Panc1 (cell line): ENCODE data around the gene DNAJC5G. TPM values are rescaled to one million over a fixed set of nuclear protein-coding genes. Genes with fewer than 3 reads are reported as not detected.
A peak's percentile ranks its signal among the peaks of the same experiment; 100 is the strongest.

ENCODE experiments used
- ATAC-seq: fragments of 200-7000 bp; cut with Tn5 transposase; 2 replicates; pipeline ENCODE4 v1.9.1; 2020; ENCODE audit warnings: mild to moderate bottlenecking, moderate library complexity
- Bru-seq: library from RNA; stranded (reverse); fragments of 400-500 nt; gene quantifications from one replicate; lab custom pipeline; 2021; lab: Mats Ljungman, UMichigan
- BruChase-seq, 2 experiments: library from RNA; stranded (reverse); fragments of 400-500 nt; gene quantifications; one replicate each; lab custom pipeline; 2021; lab: Mats Ljungman, UMichigan
- BruUV-seq: library from RNA; stranded (reverse); fragments of 400-500 nt; replicated peaks from 2 replicates; lab custom pipeline; 2021; lab: Mats Ljungman, UMichigan
- CTCF ChIA-PET: fragments of 300-600 bp; sonication (Branson Sonifier 250); formaldehyde crosslinking; loops from one replicate; lab custom pipeline; 2022; ENCODE audit warnings: antibody characterized with exemption; lab: Charles Lee
- POLR2A ChIA-PET: fragments of 300-600 bp; sonication (Branson Sonifier 250); formaldehyde crosslinking; loops from one replicate; lab custom pipeline; 2022; ENCODE audit warnings: antibody characterized with exemption; lab: Charles Lee
- DNase-seq: peaks from one replicate; pipeline ENCODE4 v3.0.0-alpha.2; 2010; ENCODE audit warnings: low read depth, low spot score
- H3K27ac ChIP-seq: 2 replicates; pipeline ENCODE4 v1.5.1; 2011; ENCODE audit warnings: mild to moderate bottlenecking, low read length, inconsistent platforms
- H3K27me3 ChIP-seq: fragments of 200-500 bp; sonication (Bioruptor generic); 2 replicates; pipeline ENCODE4 v1.6.0; 2014; ENCODE audit warnings: low read length, inconsistent platforms; ENCODE audit not compliant: control insufficient read depth, insufficient read depth
- H3K36me3 ChIP-seq: fragments of 200-500 bp; sonication (Bioruptor generic); 2 replicates; pipeline ENCODE4 v1.5.1; 2014; ENCODE audit warnings: inconsistent platforms, mild to moderate bottlenecking, low read length, moderate library complexity; ENCODE audit not compliant: control insufficient read depth, insufficient read depth
- H3K4me1 ChIP-seq: 2 replicates; pipeline ENCODE4 v1.5.1; 2011; ENCODE audit warnings: inconsistent platforms, mild to moderate bottlenecking, low read length, moderate library complexity; ENCODE audit not compliant: control insufficient read depth, insufficient read depth
- H3K4me3 ChIP-seq, 2 experiments: 2 replicates each; pipeline ENCODE4 v1.5.1; 2011 to 2012; ENCODE audit warnings: low read depth in 2 of 2, low read length in 2 of 2, mild to moderate bottlenecking in 2 of 2, inconsistent platforms in 1 of 2, moderate library complexity in 1 of 2
- H3K9me3 ChIP-seq: fragments of 200-500 bp; sonication (Bioruptor generic); 2 replicates; pipeline ENCODE4 v1.5.1; 2014; ENCODE audit warnings: low read depth, mild to moderate bottlenecking, inconsistent platforms, low read length, moderate library complexity; ENCODE audit not compliant: control insufficient read depth, insufficient read depth
- CTCF ChIP-seq: fragments of 450-650 bp; IDR thresholded peaks from 2 replicates; pipeline ENCODE4 v1.5.1; 2017; ENCODE audit warnings: mild to moderate bottlenecking
- POLR2AphosphoS5 ChIP-seq: IDR thresholded peaks from 2 replicates; pipeline ENCODE4 v1.6.1; 2012; ENCODE audit warnings: mild to moderate bottlenecking, low read depth, low read length, moderate library complexity
- REST ChIP-seq, 2 experiments: IDR thresholded peaks; 2 replicates each; pipeline ENCODE4 v1.6.1; 2011 to 2012; ENCODE audit warnings: low read depth in 2 of 2, control low read depth in 1 of 2, low read length in 1 of 2, mild to moderate bottlenecking in 1 of 2, moderate library complexity in 1 of 2; ENCODE audit not compliant: insufficient read depth in 1 of 2
- SIN3A ChIP-seq: IDR thresholded peaks from 2 replicates; pipeline ENCODE4 v1.6.1; 2012; ENCODE audit warnings: low read depth, mild to moderate bottlenecking, low read length, moderate library complexity, borderline replicate concordance; ENCODE audit not compliant: insufficient read depth
- TCF7L2 ChIP-seq: IDR thresholded peaks from 2 replicates; pipeline ENCODE4 v1.6.1; 2011; ENCODE audit warnings: mild to moderate bottlenecking, low read depth, low read length, inconsistent platforms
- in situ Hi-C: cut with HindIII; loops from 2 replicates; pipeline ENCODE4 v1.10.0; 2016; ENCODE audit warnings: low sequenced_read_pairs, low pct_unique_long_range_greater_than_20kb
- intact Hi-C: fragments of 100-400 bp; cut with micrococcal nuclease; formaldehyde crosslinking; loops from one replicate; pipeline ENCODE4 v1.10.0; 2022; ENCODE audit not compliant: unreplicated experiment
- long read RNA-seq: library from polyadenylated mRNA; unstranded; transcript quantifications from one replicate; pipeline ENCODE4 v2.0.0, GENCODE V29; 2021; ENCODE audit not compliant: unreplicated experiment
- polyA plus RNA-seq: library from polyadenylated mRNA; unstranded; fragments of >200 nt; gene quantifications from one replicate; pipeline ENCODE4 v1.2.1, GENCODE V29; 2012; ENCODE audit warnings: missing spikeins; ENCODE audit not compliant: insufficient read length
- total RNA-seq: library from RNA; stranded (reverse); gene quantifications from one replicate; pipeline ENCODE4 v1.2.1, GENCODE V29; 2021; ENCODE audit not compliant: unreplicated experiment

DNAJC5G gene
- total RNA-seq (not detected), Bru-seq, nascent RNA (not detected), BruChase-seq, experiment 1, labeled RNA remaining after a 2-hour chase (not detected), BruChase-seq, experiment 2, labeled RNA remaining after a 6-hour chase (percentile 19 among the genes with signal in this experiment)
- polyA plus RNA-seq: not detected
- long read RNA-seq: 0 reads

- Histone ChIP-seq H3K27ac (no peak within 1 kb of the TSS), H3K9me3 (no peaks in the 10 kb centered on the region), H3K27me3 (no peaks in the 10 kb centered on the region), H3K36me3 (no peaks in the 10 kb centered on the region), H3K4me1 (peaks cover 6% of the 10 kb centered on the region), H3K4me3 (no peak within 1 kb of the TSS)
- BruUV-seq: no TSS peak
- no peak for DNase-seq
- ATAC-seq: no peak
- TF ChIP-seq CTCF: no peak
- TF ChIP-seq POLR2AphosphoS5: no peak
- TF ChIP-seq REST (IDR thresholded peaks at IDR 0.05; ENCODE audit: insufficient read depth in 1 of 2, low read depth in 2 of 2, low read length in 1 of 2): no peak
- TF ChIP-seq TCF7L2: no peak
- no peak for TF ChIP-seq SIN3A
- POLR2A ChIA-PET: no interaction called here
- CTCF ChIA-PET: interaction anchor here (0.5 to 0.6 kb wide), 2 partner anchors 63 to 1914 kb away, joined by 3 read pairs; no protein-coding TSS in a partner anchor
- intact Hi-C loops (no loop called here), in situ Hi-C loops (no loop called here)
Observed at GRCh38 chr2:27275211-27276150, at the start of gene DNAJC5G. DNAJC5G (plus strand) TSS chr2:27275433; CDS start chr2:27276729, 1,296 bp downstream.

GRCh38 chr2:27225526-27225925 lies 49.7 kb upstream of the DNAJC5G start:
- H3K36me3 ChIP-seq: peaks cover 35% of the 10 kb centered on the region
- DNase-seq (no peak), ATAC-seq (no peak)
- BruUV-seq: no TSS peak
- H3K4me3 ChIP-seq: no peak overlapping the region
- in situ Hi-C loops (no loop called here), intact Hi-C loops (no loop called here)
- POLR2A ChIA-PET: no interaction called here
- TF ChIP-seq CTCF (no peak), SIN3A (no peak), REST (IDR thresholded peaks at IDR 0.05; ENCODE audit: insufficient read depth in 1 of 2, low read depth in 2 of 2, low read length in 1 of 2) (no peak), POLR2AphosphoS5 (no peak), TCF7L2 (no peak)
- no peaks in the 10 kb centered on the region for H3K4me1 ChIP-seq
- H3K27me3 ChIP-seq: no peaks in the 10 kb centered on the region
- H3K9me3 ChIP-seq: no peaks in the 10 kb centered on the region
- H3K27ac ChIP-seq: no peak overlapping the region
- CTCF ChIA-PET: interaction anchor here (0.7 kb wide), 1 partner anchor 78 kb away, joined by 9 read pairs; no protein-coding TSS in a partner anchor
